Peyer's patch (tissue), 4 donors: ENCODE measurements around the gene ASB6. TPM values are rescaled to one million over a fixed set of nuclear protein-coding genes. Genes with fewer than 3 reads are reported as not detected.
A peak's percentile ranks its signal among the peaks of the same experiment; 100 is the strongest.
"Not testable (repeated sequence)": the region's sequence is repeated elsewhere in the genome, so short reads cannot be mapped to it uniquely, and the experiment has no call there.

Experiments used
- DNase-seq, 3 donors: peaks; one replicate each; pipeline ENCODE4 v3.0.0-alpha.2; 2017 to 2019
- H3K27ac ChIP-seq, 4 donors: fragments of 200-600 bp; sonication (generic); one replicate each; pipeline ENCODE4 v1.5.1; 2016 to 2019
- H3K27me3 ChIP-seq, 2 donors: fragments of 200-600 bp; sonication (generic); one replicate each; pipeline ENCODE4 v1.5.1; 2019
- H3K36me3 ChIP-seq, 3 donors: fragments of 200-600 bp; sonication (generic); one replicate each; pipeline ENCODE4 v1.5.1; 2016 to 2019
- H3K4me1 ChIP-seq, 4 donors: fragments of 200-600 bp; sonication (generic); one replicate each; pipeline ENCODE4 v1.5.1; 2016 to 2019
- H3K4me3 ChIP-seq, 4 donors: fragments of 200-600 bp; sonication (generic); 1 replicate in 3 of 4; 2 replicates in 1 of 4; pipeline ENCODE4 v1.5.1; 2016 to 2019; ENCODE audit warnings: mild to moderate bottlenecking in 1 of 4
- H3K9me3 ChIP-seq, 4 donors: fragments of 200-600 bp; sonication (generic); one replicate each; pipeline ENCODE4 v1.5.1; 2016 to 2019; ENCODE audit warnings: mild to moderate bottlenecking in 1 of 4
- POLR2A ChIP-seq, 2 donors: fragments of 450-650 bp; IDR thresholded peaks; one replicate each; pipeline ENCODE4 v1.5.1; 2017; ENCODE audit warnings: antibody characterized with exemption in 2 of 2, mild to moderate bottlenecking in 2 of 2, moderate library complexity in 2 of 2
- total RNA-seq, 4 donors: library from RNA; depleted of rRNA; stranded (reverse); fragments of >200 nt; gene quantifications; one replicate each; pipeline ENCODE4 v1.1.0, GENCODE V29; 2016
- TF ChIP-seq, protein P1 (sequence below), 6 experiments: fragments of 450-650 bp in 4 of 6; fragments of 200-600 bp in 2 of 6; sonication (generic) in 1 of 6; IDR thresholded peaks; one replicate each; pipeline ENCODE4 v1.5.1; 2017 to 2019; ENCODE audit warnings: antibody characterized with exemption in 6 of 6, mild to moderate bottlenecking in 3 of 6, moderate library complexity in 1 of 6

ASB6 gene
- total RNA-seq, 4 donors from 2014 or later, result 19.8 to 26.8 (median 23.0) TPM

DNA sequence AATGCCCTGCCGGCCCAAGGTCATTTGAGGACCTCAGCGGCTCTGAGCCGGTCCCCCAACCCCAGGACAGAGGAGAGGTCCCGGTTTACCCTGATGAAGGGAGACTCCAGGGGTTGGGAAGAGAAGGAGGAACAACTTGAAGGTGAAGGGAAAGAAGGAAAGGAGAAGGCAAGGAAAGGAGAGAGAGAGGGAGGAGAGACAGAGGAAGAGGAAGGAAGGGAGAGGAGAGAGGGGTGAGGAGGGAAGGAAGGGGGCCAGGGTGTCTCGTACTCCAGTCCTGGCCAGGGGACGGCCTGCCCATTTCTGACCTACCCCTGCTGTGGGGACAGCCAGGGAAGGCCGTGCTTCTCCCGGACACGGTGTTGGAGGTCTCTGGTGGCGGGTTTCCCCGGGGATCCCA, 25.4 kb upstream of the ASB6 start:
- H3K4me3 ChIP-seq, result no peak overlapping the region
- no peak for DNase-seq

DNA sequence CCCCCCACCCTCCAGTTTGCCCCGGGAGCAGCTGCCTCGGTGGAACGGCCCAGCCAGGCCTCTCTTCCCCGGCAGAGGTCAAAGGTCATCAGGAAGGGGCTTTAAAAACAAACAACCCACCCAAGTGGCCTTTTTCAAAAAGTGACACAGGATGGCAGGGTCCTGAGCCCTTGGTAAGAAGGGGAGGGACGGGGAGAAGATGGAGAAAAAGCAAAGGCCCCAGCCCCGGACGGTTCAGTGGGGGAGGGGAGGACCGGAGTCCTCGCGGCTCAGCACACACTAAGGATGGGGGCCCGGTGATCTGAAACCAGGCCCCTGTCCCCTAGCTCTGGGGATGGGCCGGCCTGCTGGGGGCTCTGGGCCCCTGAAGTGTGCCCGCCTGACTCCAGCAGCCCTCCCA, 24.6 kb upstream of the ASB6 start:
- H3K36me3 ChIP-seq, result no peaks in the 10 kb centered on the region
- H3K27ac ChIP-seq, result no peak overlapping the region
- peaks cover 0 to 17% of the 10 kb centered on the region in 2 donors for H3K27me3 ChIP-seq
- H3K4me1 ChIP-seq, result peaks cover 0 to 16% (median 0%) of the 10 kb centered on the region in 4 donors
- DNase-seq, result no peak
- TF ChIP-seq, protein P1, sequence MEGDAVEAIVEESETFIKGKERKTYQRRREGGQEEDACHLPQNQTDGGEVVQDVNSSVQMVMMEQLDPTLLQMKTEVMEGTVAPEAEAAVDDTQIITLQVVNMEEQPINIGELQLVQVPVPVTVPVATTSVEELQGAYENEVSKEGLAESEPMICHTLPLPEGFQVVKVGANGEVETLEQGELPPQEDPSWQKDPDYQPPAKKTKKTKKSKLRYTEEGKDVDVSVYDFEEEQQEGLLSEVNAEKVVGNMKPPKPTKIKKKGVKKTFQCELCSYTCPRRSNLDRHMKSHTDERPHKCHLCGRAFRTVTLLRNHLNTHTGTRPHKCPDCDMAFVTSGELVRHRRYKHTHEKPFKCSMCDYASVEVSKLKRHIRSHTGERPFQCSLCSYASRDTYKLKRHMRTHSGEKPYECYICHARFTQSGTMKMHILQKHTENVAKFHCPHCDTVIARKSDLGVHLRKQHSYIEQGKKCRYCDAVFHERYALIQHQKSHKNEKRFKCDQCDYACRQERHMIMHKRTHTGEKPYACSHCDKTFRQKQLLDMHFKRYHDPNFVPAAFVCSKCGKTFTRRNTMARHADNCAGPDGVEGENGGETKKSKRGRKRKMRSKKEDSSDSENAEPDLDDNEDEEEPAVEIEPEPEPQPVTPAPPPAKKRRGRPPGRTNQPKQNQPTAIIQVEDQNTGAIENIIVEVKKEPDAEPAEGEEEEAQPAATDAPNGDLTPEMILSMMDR (IDR thresholded peaks at IDR 0.05), result no peak
- no peak for TF ChIP-seq POLR2A (IDR thresholded peaks at IDR 0.05)
- H3K4me3 ChIP-seq, result peak overlapping the region; percentile 5 to 49 (median 38)
- no peaks in the 10 kb centered on the region for H3K9me3 ChIP-seq

More for the DNA sequence above, 25.4 kb upstream of the ASB6 start:
- TF ChIP-seq, protein P1 (IDR thresholded peaks at IDR 0.05), result no peak
- no peak for TF ChIP-seq POLR2A (IDR thresholded peaks at IDR 0.05)
- no peak overlapping the region for H3K27ac ChIP-seq
- no peaks in the 10 kb centered on the region for H3K36me3 ChIP-seq
- H3K27me3 ChIP-seq, result peaks cover 0 to 17% of the 10 kb centered on the region in 2 donors
- H3K9me3 ChIP-seq, result no peaks in the 10 kb centered on the region
- peaks cover 0 to 16% (median 0%) of the 10 kb centered on the region in 4 donors for H3K4me1 ChIP-seq

DNA sequence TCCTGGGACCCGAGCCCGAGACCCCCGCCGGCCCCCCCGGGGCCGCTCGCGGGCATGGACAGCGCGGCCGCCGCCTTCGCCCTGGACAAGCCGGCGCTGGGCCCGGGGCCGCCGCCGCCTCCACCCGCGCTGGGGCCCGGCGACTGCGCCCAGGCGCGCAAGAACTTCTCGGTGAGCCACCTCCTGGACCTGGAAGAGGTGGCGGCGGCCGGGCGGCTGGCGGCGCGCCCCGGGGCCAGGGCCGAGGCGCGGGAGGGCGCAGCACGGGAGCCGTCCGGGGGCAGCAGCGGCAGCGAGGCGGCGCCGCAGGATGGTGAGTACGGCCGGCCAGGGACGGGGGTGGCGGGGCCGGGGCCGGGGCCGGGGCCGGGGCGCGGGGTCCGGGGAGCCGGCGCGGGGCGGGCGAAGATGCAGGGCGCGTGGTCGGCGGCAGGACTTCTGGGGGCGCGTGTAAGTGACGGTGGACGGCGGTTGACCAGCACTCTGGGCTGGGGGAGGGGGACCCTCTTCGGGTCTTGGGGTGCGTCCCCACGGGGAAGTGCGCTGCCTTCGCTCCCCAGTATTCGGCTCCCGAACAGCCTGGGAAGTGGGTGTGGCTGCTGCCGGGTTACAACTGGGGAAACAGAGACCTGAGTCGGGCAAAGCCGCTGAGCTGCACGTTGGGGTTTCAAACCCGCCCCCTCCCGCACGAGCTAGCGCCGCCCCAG, 24.0 kb upstream of the ASB6 start:
- TF ChIP-seq POLR2A (IDR thresholded peaks at IDR 0.05), result no peak
- TF ChIP-seq, protein P1 (IDR thresholded peaks at IDR 0.05), result no peak
- no peak overlapping the region for H3K27ac ChIP-seq
- DNase-seq, result no peak
- no peaks in the 10 kb centered on the region for H3K36me3 ChIP-seq
- H3K9me3 ChIP-seq, result no peaks in the 10 kb centered on the region
- peak overlapping the region; percentile 5 to 49 (median 45) for H3K4me3 ChIP-seq
- H3K4me1 ChIP-seq, result peaks cover 0 to 16% (median 0%) of the 10 kb centered on the region in 4 donors
- H3K27me3 ChIP-seq, result peaks cover 0 to 17% of the 10 kb centered on the region in 2 donors

DNA sequence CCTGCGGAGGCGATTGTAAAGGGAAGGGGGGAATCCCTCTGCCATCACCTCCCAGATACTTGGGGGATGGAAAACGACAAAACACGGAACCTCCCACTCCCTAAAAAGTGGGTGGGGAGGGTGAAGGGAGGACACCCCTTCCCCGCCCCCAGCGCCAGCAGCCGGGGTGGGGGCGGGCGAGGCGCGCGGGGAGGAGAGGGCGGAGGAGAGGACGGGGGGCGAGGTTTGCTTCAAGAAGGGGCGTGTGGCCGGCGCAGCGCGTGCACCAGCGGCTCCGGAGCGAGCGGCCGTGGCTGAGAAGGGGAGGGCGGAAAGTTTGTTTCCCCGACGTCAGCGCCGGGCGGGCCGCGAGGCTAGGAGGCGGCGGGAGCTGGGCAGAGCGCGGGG, 23.4 kb upstream of the ASB6 start, which contains the start of gene PRRX2:
Gene PRRX2, plus strand, starts transcription at position 259 of the 387 bp plus-strand sequence. CDS start 221 bp downstream, outside the sequence.
- Histone ChIP-seq H3K9me3 (no peaks in the 10 kb centered on the region), H3K27ac (no peak within 1 kb of the TSS), H3K27me3 (peaks cover 0 to 17% of the 10 kb centered on the region in 2 donors), H3K4me3 (peak within 1 kb of the TSS; percentile 25 to 49 (median 45)), H3K36me3 (no peaks in the 10 kb centered on the region), H3K4me1 (peaks cover 0 to 16% (median 0%) of the 10 kb centered on the region in 4 donors)
- no peak for DNase-seq
- TF ChIP-seq, protein P1 (IDR thresholded peaks at IDR 0.05), result no peak
- no peak for TF ChIP-seq POLR2A (IDR thresholded peaks at IDR 0.05)

DNA sequence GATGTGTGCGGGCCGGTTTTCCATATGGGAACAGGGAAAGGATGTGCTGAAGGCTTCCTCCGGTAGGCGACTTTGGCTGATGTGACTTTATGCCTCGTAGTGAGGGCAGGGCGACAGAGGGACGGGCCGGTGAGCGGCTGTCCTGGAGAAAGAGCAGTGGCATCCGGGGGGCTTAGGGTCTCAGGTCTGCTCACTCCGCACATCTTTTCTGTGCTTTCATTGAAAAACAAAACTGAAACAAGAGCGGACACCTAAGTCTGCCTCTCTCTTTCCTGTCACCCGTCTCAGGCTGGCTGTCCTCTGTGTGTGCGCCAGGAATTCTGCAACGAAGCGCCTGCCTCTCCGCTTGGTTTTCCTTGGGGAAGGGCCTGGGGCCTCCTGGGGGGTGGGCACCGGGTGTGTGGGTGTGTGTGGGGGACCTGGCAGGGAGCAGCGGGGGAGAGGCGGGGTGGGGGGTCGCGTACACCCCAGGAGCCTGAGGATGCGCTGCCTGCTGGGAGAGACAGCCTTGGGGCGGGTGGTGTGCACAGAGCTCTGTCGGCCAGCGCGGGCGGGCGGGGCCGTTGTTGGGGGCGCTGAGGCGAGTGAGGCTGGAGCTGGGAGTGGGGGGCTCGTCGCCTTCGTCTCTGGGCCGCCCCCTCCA, 22.9 kb upstream of the ASB6 start:
- Histone ChIP-seq H3K27ac (no peak overlapping the region), H3K27me3 (peaks cover 0 to 17% of the 10 kb centered on the region in 2 donors), H3K4me3 (peak overlapping the region; percentile 25 to 49 (median 45)), H3K9me3 (no peaks in the 10 kb centered on the region), H3K36me3 (no peaks in the 10 kb centered on the region), H3K4me1 (peaks cover 0 to 16% (median 0%) of the 10 kb centered on the region in 4 donors)
- DNase-seq, result no peak
- TF ChIP-seq, protein P1 (IDR thresholded peaks at IDR 0.05), result no peak
- TF ChIP-seq POLR2A (IDR thresholded peaks at IDR 0.05), result no peak

DNA sequence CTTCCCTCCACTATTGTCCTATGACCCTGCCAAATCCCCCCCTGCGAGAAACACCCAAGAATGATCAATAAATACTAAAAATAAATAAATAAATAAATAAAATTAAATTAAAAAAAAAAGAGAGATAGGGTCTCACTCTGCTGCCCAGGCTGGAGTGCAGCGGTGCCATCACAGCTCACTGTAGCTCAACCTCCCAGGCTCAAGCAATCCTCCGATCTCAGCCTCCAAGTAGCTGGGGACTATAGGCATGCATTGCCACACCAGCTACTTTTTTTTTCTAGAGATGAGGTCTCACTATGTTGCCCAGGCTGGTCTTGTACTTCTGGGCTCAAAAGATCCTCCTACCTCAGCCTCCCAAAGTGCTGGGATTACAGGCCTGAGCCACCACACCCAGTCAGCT, 20.3 kb upstream of the ASB6 start:
- H3K9me3 ChIP-seq, H3K27ac ChIP-seq, H3K4me3 ChIP-seq, DNase-seq, H3K36me3 ChIP-seq: not testable (repeated sequence)
- Histone ChIP-seq H3K27me3 (peaks cover 0 to 17% of the 10 kb centered on the region in 2 donors), H3K4me1 (peaks cover 0 to 16% (median 0%) of the 10 kb centered on the region in 4 donors)
